Measurements from ENCODE around the gene JAKMIP1.

GRCh38 chr4:6153874-6154273 is 46.5 kb downstream of the JAKMIP1 start:
- TF ChIP-seq CTCF (IDR thresholded peaks at IDR 0.05) (no peak), POLR2A (IDR thresholded peaks at IDR 0.05) (no peak)
